Transverse colon (tissue), 4 donors: ENCODE results near the gene AMFR. TPM values are rescaled to one million over a fixed set of nuclear protein-coding genes. Genes with fewer than 3 reads are reported as not detected.

Experiments used
- DNase-seq: peaks from one replicate; pipeline ENCODE4 v3.0.0-alpha.2; 2019
- H3K27ac ChIP-seq, 4 donors: fragments of 200-600 bp; sonication (generic); 2 replicates each; pipeline ENCODE4 v1.5.1; 2016 to 2018; ENCODE audit warnings: inconsistent platforms in 4 of 4
- H3K27me3 ChIP-seq: fragments of 200-600 bp; sonication (generic); 2 replicates; pipeline ENCODE4 v1.5.1; 2017; ENCODE audit warnings: inconsistent platforms
- H3K36me3 ChIP-seq, 4 donors: fragments of 200-600 bp; sonication (generic); 2 replicates each; pipeline ENCODE4 v1.5.1; 2017 to 2019; ENCODE audit warnings: inconsistent platforms in 4 of 4
- H3K4me1 ChIP-seq, 4 donors: fragments of 200-600 bp; sonication (generic); 2 replicates each; pipeline ENCODE4 v1.5.1; 2017 to 2020; ENCODE audit warnings: inconsistent platforms in 4 of 4
- H3K4me3 ChIP-seq, 4 donors: fragments of 200-600 bp; sonication (generic); 1 replicate in 1 of 4; 2 replicates in 3 of 4; pipeline versions ENCODE4 v1.5.1 to v1.6.1; 2017 to 2019; ENCODE audit warnings: inconsistent platforms in 4 of 4
- H3K9me3 ChIP-seq, 2 donors: fragments of 200-600 bp; sonication (generic); 2 replicates each; pipeline ENCODE4 v1.5.1; 2017 to 2019; ENCODE audit warnings: inconsistent platforms in 2 of 2
- EP300 ChIP-seq: sonication (generic); formaldehyde crosslinking; IDR thresholded peaks from one replicate; pipeline ENCODE4 v1.6.1; 2017; ENCODE audit warnings: antibody characterized with exemption, low read depth
- POLR2A ChIP-seq: fragments of 450-650 bp; IDR thresholded peaks from one replicate; pipeline ENCODE4 v1.6.1; 2016; ENCODE audit warnings: antibody characterized with exemption, mild to moderate bottlenecking, moderate library complexity
- POLR2AphosphoS5 ChIP-seq, 3 donors: sonication (generic); formaldehyde crosslinking; IDR thresholded peaks; one replicate each; pipeline ENCODE4 v1.6.1; 2016; ENCODE audit warnings: antibody characterized with exemption in 3 of 3
- WGBS, 2 donors: methylation state at CpG; one replicate each; pipeline ENCODE4 v1.1.5; 2018; ENCODE audit warnings: low coverage in 1 of 2; 5-methylcytosine and 5-hydroxymethylcytosine counted together
- in situ Hi-C, 4 donors: fragments of 200-750 bp; cut with MboI; loops; one replicate each; pipeline versions ENCODE4 v1.15.0 to v1.15.1; 2017; ENCODE audit warnings: low sequenced_read_pairs in 3 of 4, low pct_ligation_motif_present in 1 of 4, low pct_unique_long_range_greater_than_20kb in 1 of 4
- intact Hi-C: fragments of 100-400 bp; cut with DNase I; formaldehyde crosslinking; loops from one replicate; pipeline ENCODE4 v1.15.1; 2023; ENCODE audit warnings: low total_unique reads
- total RNA-seq, 4 donors: library from RNA; depleted of rRNA; stranded (reverse); fragments of >200 nt; gene quantifications; one replicate each; pipeline ENCODE4 v1.1.0, GENCODE V29; 2016
- TF ChIP-seq, protein P1 (sequence below), 5 experiments: fragments of 200-600 bp in 3 of 5; fragments of 450-650 bp in 2 of 5; sonication (generic) in 3 of 5; IDR thresholded peaks; 1 replicate in 2 of 5; 2 replicates in 3 of 5; pipeline ENCODE4 v1.5.1; 2016 to 2017; ENCODE audit warnings: antibody characterized with exemption in 5 of 5, inconsistent platforms in 3 of 5, mild to moderate bottlenecking in 2 of 5, moderate library complexity in 1 of 5

Gene AMFR
- total RNA-seq, 4 donors from 2014 or later, result 60.7 to 156 (median 114) TPM

DNA sequence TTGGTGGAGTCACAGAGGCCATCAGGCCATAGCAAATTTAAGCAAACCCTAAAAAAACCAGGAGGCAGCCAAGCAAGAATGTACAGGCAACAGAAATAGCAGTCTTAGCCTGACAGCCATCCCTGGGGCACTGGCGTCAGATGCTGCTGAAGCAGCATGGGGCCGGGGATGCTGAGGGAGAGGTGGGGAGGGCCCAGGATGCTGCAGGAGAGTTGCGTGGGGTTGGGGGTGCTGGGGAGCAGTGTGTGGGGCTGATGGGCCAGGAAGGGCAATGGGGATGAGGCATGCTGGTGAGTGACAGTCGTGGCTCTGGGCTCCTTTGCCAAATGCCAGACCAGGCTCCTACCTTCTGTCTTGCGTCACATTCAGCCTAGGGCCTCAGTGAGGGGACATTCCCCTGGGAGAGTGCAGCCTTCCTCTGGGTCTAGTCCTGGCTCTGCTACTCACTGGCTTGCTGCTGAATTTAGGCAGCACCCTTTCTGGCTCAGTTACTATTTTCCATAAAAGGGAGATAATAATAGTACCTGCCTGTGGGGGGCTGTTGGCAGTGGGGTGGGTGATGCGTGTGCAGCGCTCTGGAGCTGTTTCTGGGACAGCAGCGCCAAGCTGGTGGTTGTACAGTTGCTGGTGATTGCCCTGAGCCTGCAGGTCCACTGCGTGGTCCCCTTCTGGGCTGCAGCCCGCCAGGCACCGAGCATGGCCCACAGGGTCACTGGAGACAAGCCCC is 88.1 kb downstream of the AMFR start:
- in situ Hi-C loops, result no loop called here
- no peak for DNase-seq
- WGBS, 2 donors, result 85% methylated on average over 9 of the region's 11 CpGs; no CpG with 5 or more reads in 1 of the 2 donors
- intact Hi-C loops, result no loop called here
- H3K9me3 ChIP-seq, result no peaks in the 10 kb centered on the region
- no peak overlapping the region for H3K4me3 ChIP-seq
- TF ChIP-seq POLR2AphosphoS5 (IDR thresholded peaks at IDR 0.05), result no peak
- TF ChIP-seq, protein P1, sequence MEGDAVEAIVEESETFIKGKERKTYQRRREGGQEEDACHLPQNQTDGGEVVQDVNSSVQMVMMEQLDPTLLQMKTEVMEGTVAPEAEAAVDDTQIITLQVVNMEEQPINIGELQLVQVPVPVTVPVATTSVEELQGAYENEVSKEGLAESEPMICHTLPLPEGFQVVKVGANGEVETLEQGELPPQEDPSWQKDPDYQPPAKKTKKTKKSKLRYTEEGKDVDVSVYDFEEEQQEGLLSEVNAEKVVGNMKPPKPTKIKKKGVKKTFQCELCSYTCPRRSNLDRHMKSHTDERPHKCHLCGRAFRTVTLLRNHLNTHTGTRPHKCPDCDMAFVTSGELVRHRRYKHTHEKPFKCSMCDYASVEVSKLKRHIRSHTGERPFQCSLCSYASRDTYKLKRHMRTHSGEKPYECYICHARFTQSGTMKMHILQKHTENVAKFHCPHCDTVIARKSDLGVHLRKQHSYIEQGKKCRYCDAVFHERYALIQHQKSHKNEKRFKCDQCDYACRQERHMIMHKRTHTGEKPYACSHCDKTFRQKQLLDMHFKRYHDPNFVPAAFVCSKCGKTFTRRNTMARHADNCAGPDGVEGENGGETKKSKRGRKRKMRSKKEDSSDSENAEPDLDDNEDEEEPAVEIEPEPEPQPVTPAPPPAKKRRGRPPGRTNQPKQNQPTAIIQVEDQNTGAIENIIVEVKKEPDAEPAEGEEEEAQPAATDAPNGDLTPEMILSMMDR (IDR thresholded peaks at IDR 0.05), result no peak
- H3K4me1 ChIP-seq, result no peaks in the 10 kb centered on the region
- no peaks in the 10 kb centered on the region for H3K36me3 ChIP-seq
- no peaks in the 10 kb centered on the region for H3K27me3 ChIP-seq
- H3K27ac ChIP-seq, result no peak overlapping the region

DNA sequence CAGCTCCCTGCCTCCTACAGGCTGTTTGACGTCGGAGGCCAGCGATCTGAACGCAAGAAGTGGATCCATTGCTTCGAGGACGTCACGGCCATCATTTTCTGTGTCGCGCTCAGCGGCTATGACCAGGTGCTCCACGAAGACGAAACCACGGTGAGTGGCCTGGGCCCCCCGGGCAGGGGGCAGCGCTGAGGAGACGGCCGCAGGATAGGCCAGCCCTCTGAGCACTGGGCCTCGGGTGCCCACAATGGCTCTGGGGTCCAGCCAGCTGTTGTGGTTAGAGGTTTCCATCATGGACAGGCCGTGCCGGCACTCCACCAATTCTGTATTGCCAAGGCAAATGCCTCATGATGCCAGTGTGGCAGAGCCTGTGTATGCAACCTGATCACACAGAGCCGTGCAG is 88.6 kb downstream of the AMFR start:
- H3K4me3 ChIP-seq, result no peak overlapping the region
- TF ChIP-seq POLR2AphosphoS5 (IDR thresholded peaks at IDR 0.05) (no peak), EP300 (no peak), POLR2A (no peak)
- TF ChIP-seq, protein P1 (IDR thresholded peaks at IDR 0.05), result no peak
- H3K27ac ChIP-seq, result no peak overlapping the region
- 90% methylated on average over 17 of the region's 21 CpGs; no CpG with 5 or more reads in 1 of the 2 donors for WGBS, 2 donors
- no peaks in the 10 kb centered on the region for H3K4me1 ChIP-seq
- in situ Hi-C loops (no loop called here), intact Hi-C loops (no loop called here)
- no peak for DNase-seq
- no peaks in the 10 kb centered on the region for H3K9me3 ChIP-seq
- H3K27me3 ChIP-seq, result no peaks in the 10 kb centered on the region
- H3K36me3 ChIP-seq, result no peaks in the 10 kb centered on the region

DNA sequence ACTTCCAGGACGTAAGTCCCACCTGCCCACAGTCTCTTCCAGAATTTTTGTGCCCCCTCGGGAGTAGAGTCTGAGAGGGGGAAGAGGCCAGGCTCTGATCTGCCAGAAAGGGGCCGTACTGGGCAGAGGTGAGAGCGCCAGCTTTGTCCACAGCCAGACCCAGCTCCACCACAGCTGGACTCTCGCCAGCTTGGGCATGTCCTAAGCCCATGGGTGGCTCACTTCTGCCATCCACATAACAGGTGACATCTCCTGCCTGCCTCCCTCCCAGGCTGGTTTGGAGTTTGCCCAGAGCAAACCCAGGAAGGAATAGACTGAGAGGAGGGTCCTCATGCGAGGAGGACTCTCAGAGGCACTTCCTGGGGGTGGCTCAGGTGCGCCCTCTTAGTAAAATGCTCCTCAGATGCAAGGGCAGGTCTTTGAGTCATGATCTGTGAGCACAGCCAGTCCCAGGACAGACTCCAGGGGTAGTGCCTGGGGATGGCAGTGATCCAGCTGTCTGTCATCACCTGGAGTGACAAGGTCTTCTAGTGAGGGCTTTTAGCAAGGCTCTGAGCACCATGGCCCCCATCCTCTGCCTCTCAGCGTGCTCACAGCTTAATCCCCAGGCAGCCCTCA is 89.2 kb downstream of the AMFR start:
- 81% methylated on average over 8 of the region's 8 CpGs; no CpG with 5 or more reads in 1 of the 2 donors for WGBS, 2 donors
- in situ Hi-C loops (no loop called here), intact Hi-C loops (no loop called here)
- Histone ChIP-seq H3K27ac (no peak overlapping the region), H3K4me3 (no peak overlapping the region), H3K36me3 (no peaks in the 10 kb centered on the region), H3K9me3 (no peaks in the 10 kb centered on the region), H3K4me1 (no peaks in the 10 kb centered on the region), H3K27me3 (no peaks in the 10 kb centered on the region)
- no peak for DNase-seq
- TF ChIP-seq, protein P1 (IDR thresholded peaks at IDR 0.05), result no peak
- TF ChIP-seq POLR2AphosphoS5 (IDR thresholded peaks at IDR 0.05) (no peak), POLR2A (no peak), EP300 (no peak)

DNA sequence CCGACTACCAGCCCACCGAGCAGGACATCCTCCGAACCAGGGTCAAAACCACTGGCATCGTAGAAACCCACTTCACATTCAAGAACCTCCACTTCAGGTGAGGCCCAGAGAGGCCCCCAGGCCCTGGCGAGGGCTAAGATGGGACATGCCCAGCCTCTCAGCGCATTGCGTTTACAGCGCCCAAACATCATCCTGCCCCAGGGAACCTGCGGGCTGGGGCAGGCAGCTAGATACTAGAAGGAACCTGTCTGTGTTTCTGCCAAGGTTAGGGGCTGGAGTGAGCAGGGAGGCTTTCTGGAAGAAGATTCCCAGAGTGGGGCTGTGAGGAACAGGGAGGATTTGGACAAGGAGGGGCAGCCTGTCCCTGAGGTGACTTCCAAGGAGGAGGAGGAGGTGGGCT is 90.6 kb downstream of the AMFR start:
- WGBS, 2 donors, result 93% methylated on average over 9 of the region's 9 CpGs; no CpG with 5 or more reads in 1 of the 2 donors
- intact Hi-C loops, result no loop called here
- no peaks in the 10 kb centered on the region for H3K27me3 ChIP-seq

More for the DNA sequence above, 90.6 kb downstream of the AMFR start:
- Histone ChIP-seq H3K4me1 (no peaks in the 10 kb centered on the region), H3K36me3 (no peaks in the 10 kb centered on the region), H3K4me3 (no peak overlapping the region), H3K9me3 (no peaks in the 10 kb centered on the region), H3K27ac (no peak overlapping the region)
- in situ Hi-C loops, result no loop called here
- TF ChIP-seq, protein P1 (IDR thresholded peaks at IDR 0.05), result no peak
- TF ChIP-seq POLR2AphosphoS5 (IDR thresholded peaks at IDR 0.05), result no peak
- TF ChIP-seq EP300, result no peak
- no peak for TF ChIP-seq POLR2A
- no peak for DNase-seq
